GM08714 (cell line): Measurements from ENCODE around the gene PIK3CD.

Experiments used
- H3K4me3 ChIP-seq: fragments of 200-500 bp; sonication (Bioruptor generic); 2 replicates; pipeline ENCODE4 v1.5.1; 2014; ENCODE audit warnings: mild to moderate bottlenecking, low read length, inconsistent platforms
- ZNF274 ChIP-seq: IDR thresholded peaks from 2 replicates; pipeline ENCODE4 v1.6.1; 2012; ENCODE audit warnings: mild to moderate bottlenecking, low read depth, low read length

Gene PIK3CD

DNA sequence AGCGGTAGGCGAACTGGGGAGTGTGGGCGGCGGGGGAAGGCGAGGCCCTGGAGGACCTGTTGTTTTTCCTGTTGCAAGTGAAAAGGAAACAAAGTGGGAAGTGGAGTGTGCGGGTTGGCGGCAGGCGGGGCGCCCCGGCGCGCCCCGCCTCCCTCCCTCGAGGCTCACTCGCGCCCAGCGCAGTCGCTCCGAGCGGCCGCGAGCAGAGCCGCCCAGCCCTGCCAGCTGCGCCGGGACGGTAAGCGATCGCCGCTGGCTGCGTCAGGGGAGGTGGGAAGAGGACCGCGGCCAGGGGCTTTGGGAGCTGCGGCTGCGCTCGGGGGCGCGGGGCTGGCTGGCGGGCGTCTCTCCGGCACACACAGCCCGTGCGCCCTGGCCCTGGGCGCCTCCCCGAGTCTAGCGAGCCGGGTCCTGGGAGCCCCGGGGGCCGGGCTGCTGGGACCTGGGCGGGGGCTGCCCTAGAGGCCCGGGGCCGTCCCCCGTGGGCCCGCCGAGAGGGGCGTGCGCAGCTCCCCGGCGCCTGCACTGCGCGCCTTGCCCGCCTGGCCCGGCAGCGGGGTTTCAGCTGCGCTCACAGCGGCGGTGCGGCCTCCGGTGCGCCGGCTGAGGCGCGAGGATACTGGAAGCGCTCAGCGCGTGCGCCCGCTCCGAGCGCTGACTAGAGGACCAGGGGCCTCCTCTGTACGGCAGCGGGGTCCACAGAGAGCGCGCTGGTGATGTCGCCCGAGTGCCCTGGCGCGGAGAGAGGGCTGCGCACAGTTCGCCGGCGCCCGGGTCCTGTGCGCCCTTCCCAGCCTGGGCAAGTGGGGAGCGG lies at the start of gene PIK3CD:
PIK3CD (plus strand) TSS at position 167 of the 814 bp plus-strand sequence. CDS start 58,725 bp downstream, outside the sequence.
- no peak for TF ChIP-seq ZNF274
- peak within 1 kb of the TSS; percentile 92 for H3K4me3 ChIP-seq

DNA sequence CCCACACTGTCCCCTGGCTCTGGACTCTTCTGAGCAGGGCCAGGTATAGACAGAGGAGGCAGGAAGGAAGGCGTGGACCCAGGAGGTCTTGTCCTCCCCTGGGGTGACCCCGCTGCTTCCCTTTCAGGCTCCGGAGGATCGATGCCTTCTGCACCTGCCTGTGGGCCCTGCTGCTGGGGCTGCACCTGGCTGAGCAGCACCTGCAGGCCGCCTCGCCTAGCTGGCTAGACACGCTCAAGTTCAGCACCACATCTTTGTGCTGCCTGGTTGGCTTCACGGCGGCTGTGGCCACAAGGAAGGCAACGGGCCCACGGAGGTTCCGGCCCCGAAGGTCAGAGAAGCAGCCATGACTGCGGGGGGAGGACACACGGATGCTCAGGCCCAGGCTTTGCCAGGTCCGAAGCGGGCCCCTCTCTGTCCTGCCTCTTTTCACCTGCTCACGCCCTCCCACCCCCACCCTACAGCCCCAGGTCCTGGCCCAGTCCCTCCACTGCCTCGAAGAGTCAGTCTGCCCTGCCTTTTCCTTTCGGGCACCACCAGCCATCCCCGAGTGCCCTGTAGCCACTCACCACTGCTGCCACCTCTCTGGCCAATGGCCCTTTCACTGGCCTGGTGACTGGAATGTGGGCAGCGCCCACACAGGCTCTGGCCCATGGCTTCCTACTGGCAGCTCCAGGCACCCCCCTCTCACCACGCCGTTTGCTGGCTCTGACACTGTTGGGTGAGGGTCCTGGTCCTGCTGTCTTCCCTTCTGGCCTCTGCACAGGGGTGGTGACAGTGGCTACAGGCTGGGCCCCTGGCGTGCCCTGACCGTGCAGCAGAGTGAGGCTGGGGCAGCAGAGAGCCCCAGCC lies 49.4 kb upstream of the PIK3CD start:
- no peak overlapping the region for H3K4me3 ChIP-seq
- TF ChIP-seq ZNF274, result no peak

DNA sequence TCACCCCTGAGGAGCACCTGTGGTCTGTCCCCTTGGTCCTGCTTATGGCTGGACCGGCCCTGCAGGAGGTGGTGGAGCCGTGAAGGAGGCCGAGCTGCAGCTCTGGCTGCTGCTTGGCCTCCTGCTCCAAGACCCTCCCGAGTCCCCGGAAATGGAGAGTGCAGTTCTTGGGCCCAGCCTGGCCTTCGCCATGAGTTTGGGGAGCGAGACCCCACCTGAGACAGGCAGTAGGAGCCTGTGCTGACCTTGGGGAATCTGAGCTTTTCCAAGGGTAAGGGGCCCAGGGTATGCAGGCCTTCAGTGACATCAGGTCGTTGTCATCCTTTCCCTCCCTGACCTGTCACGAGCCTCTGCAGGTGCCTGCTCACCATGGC lies 48.8 kb upstream of the PIK3CD start:
- no peak for TF ChIP-seq ZNF274
- H3K4me3 ChIP-seq, result no peak overlapping the region

DNA sequence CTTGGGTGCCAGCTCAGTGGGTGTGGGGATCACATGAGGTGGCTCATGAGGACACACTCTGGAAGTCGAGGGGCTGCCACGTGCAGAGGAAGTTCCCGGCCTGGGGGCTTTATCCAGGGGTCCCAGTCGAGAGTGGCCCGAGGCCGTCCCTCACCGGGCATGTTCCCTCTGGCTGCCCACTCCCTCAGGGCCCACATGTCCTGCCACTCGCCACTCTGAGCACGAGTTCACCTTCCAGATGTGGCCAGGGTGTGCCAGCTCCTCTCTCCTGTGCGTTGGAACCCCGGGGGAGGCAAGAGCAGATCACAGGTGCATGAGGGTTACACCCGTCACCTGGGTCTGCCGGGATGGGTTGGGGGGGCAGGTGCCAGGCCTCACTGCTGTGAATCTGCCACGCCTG lies 48.2 kb upstream of the PIK3CD start:
- H3K4me3 ChIP-seq, result no peak overlapping the region
- no peak for TF ChIP-seq ZNF274

DNA sequence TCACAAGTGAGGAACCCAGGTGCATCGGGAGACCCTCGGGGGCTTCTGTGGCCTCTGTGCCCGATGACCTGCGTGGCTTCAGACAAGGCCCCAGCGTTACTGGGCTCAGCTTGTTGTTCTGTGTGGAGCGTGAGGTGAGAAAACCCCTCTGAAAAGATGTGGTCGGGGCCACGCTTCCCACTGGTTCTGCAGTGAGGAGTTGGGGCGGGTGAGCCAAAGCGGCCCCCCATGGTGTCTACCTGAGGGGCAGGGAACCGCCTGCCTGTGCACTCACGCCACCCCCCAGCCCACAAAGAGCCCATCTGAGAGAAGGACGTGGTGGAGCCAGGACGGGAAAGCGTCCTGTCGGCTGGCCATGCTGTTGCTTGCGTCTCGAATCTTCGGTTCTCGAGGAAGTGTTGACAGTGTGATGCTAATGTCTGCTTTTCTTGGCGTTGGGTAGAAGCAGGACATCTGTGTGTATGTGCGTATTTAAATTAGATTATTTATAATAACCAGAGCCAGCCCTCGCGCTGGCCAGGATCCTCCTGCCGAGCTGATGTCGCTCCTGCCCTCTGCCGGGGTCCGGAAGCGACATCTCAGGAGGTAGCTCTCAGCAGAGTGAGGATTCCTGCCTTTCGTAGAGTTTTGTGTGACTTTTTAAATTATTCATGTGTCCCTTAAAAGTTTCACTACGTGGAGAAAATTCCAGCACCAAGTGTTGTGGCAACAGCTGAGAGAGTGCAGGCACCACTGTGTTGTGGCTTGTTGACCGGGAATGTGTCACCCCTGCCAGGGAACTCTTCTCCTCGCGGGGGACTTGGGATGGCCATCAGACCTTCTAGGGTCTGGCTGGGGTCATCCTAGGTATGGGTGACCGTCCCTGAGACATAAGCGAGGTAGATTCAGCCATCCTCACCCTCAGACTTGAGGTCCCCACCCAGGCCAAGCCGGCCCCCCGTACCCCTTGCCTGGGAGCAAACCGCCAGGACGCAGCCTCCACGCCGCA lies 47.5 kb upstream of the PIK3CD start:
- no peak overlapping the region for H3K4me3 ChIP-seq
- no peak for TF ChIP-seq ZNF274

DNA sequence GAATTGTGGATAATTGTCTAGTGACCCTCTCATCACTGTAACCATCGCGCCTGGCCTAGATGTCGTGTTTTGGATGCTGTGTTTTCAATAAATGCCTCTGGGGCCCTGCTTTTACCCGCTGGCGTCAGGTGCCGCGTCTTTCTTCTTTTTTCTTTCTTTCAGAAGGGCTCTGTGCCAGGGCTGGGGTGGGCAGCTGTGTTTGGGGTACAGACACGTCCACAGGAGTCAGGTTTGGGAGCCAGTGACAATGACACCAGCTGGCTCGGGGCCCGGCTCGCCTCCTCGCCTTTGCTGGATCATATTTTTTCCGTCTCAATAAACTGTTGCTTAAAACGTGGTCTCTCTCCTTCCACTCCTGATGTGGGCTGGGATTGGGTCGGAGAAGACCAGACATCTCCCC lies 46.7 kb upstream of the PIK3CD start:
- TF ChIP-seq ZNF274, result no peak

DNA sequence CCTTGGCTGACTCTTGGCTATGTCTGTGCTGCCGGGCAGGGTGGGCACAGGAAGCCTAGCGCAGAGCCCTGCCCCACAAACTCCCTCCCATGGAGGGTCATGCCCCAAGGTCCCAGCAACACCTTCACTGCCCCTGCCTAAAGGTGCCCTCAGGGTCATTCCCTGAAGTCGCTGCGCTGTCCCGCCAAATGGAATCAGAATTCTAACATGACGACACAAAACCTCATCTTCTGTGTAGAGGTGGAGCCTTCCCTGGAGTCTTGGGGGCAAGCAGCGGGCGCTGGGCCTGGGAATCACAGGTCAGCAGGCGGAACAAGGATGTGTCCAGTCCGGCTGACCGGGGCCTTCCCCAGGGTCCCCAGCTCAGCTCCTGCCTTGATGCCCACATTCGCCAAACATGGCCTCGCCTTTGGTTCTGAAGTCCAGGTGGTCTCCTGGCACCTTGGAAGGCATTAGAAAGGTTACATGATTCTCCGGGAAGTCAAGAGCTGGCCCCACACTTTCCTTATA lies 45.5 kb upstream of the PIK3CD start:
- no peak for TF ChIP-seq ZNF274
- no peak overlapping the region for H3K4me3 ChIP-seq

More for the DNA sequence above, 46.7 kb upstream of the PIK3CD start:
- no peak overlapping the region for H3K4me3 ChIP-seq

DNA sequence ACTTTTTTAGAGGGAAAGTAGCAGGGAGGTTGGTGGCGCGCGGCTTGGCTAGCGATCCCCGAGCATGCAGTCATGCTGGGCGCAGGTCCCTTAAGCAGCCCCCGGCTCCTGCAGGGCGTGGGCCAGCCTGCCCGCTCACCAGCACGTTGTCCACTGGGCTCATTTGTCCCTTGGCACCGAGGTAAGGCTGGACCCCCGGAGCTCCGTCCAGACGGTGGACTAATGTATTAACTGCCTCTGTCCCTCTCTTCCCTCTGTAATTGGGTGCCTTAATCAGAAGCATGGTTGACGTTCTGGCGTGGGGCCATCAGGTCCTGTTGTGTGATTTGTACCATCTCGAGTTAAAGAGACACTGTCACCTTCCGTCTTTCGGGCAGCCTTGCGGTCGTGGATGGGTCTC lies 45.1 kb upstream of the PIK3CD start:
- H3K4me3 ChIP-seq, result no peak overlapping the region
- TF ChIP-seq ZNF274, result no peak

DNA sequence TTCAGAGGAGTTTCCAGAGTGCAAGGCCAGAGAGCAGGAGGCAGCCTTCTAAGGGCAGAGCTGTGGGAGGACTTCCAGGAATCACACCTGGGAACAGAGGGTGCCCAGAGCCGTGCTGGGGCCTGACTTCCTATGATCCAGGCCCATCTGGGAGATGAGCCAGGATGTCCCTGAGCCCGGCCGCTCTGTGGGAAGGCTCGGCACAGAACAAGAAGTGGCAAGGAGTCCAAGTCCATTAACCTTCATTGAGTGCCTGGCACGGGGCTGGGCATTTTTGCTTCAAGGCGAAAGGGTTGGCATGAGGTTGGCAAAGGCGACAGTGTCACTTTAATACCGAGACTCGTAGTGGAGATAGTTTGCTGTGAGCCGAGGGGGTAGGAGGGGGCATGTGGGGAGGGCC lies 44.6 kb upstream of the PIK3CD start:
- H3K4me3 ChIP-seq, result no peak overlapping the region
- TF ChIP-seq ZNF274, result no peak

DNA sequence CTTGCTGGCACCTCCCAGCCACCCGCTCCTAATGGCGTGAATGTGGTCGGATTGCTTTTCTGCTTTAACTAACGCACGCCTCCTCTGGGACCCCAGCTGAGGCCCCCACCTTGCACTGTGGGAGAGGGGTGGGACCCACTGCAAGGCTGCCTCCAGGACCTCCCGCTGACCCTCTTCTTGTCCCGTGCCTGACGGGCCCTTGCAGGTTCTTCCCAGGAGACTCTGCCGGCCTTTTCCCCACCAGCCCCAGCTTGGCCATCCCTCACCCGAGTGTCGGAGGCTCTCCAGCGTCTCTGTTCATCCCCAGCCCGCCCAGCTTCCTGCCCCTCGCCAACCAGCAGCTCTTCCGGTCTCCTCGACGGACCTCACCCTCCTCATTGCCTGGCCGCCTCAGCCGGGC lies 44.2 kb upstream of the PIK3CD start:
- H3K4me3 ChIP-seq, result no peak overlapping the region
- TF ChIP-seq ZNF274, result no peak

DNA sequence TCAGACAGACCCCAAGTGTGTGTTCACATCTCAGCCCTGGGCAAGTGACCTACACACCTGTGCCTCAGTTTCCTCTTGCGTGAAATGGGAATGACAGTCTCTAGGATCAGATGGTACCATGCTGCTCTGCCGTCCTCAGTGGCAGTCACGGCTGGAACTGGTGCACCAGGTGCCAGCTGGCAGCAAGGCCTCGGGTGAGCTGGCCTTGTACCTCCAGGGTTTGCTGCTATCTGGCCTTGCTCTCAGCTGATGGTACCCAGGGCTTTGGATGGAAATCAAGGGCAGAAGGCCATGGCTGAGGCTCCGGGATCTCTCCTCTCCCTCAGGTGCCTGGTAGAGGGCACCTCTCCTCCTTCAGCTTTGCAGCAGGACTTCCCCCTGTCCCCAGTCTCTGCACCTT lies 41.5 kb upstream of the PIK3CD start:
- H3K4me3 ChIP-seq, result no peak overlapping the region
- no peak for TF ChIP-seq ZNF274

DNA sequence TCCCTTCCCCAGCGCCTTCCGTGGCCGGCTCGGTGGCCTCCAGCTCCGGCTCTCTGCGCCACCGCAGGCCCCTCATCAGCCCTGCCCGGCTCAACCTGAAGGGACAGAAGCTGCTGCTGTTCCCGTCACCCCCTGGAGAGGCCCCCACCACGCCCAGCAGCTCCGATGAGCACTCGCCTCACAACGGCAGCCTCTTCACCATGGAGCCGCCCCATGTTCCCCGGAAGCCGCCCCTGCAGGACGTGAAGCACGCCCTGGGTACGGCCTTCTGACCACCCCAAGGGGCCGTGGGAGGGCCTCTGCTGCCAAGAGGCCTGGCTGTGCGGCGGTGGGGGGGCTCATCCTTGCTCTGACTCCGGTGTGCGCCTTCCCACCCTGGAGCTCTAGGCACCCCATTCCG lies 41.0 kb upstream of the PIK3CD start:
- no peak overlapping the region for H3K4me3 ChIP-seq
- TF ChIP-seq ZNF274, result no peak

DNA sequence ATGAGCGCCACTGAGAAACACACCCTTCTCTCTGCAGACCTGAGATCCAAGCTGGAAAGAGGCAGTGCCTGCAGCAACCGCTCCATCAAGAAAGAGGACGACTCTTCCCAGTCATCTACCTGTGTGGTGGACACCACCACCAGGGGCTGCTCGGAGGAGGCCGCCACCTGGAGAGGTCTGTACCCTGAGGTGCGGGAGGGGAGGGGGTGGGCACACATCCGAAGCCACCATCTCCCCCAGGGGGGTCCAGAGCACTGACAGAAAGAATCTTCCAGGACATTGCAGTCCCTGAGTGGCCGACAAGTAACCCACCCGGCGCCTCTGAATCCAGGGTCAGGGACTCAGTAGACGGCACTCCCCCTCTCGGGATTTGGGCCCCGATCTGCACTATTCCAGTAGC lies 39.8 kb upstream of the PIK3CD start:
- no peak overlapping the region for H3K4me3 ChIP-seq
- no peak for TF ChIP-seq ZNF274
